Endothelial cell of umbilical vein (primary cell): Measurements from ENCODE around the gene PARS2.

ENCODE experiments used
- CTCF ChIP-seq, 2 donors: IDR thresholded peaks; 1 replicate in 1 of 2; 2 replicates in 1 of 2; pipeline ENCODE4 v1.5.1; 2011; ENCODE audit warnings: low read length in 2 of 2, mild to moderate bottlenecking in 2 of 2, moderate library complexity in 2 of 2, control low read depth in 1 of 2, inconsistent platforms in 1 of 2, low read depth in 1 of 2; ENCODE audit not compliant: insufficient read depth in 1 of 2; ENCODE audit errors: extremely low read depth in 1 of 2
- EZH2 ChIP-seq: IDR thresholded peaks from 2 replicates; pipeline ENCODE4 v1.6.1; 2012; ENCODE audit warnings: borderline replicate concordance, low read depth, mild to moderate bottlenecking, moderate library complexity, low read length, inconsistent platforms; ENCODE audit not compliant: severe bottlenecking
- JUN ChIP-seq: IDR thresholded peaks from 2 replicates; pipeline ENCODE4 v1.6.1; 2011; ENCODE audit warnings: borderline replicate concordance, low read depth; ENCODE audit not compliant: insufficient read length, insufficient read depth
- MYC ChIP-seq: IDR thresholded peaks from one replicate; pipeline ENCODE4 v1.6.1; 2011; ENCODE audit warnings: mild to moderate bottlenecking, low read depth, low read length
- POLR2A ChIP-seq: IDR thresholded peaks from 2 replicates; pipeline ENCODE4 v1.6.1; 2012; ENCODE audit warnings: low read depth, mild to moderate bottlenecking, control low read depth, low read length
- POLR2AphosphoS5 ChIP-seq: IDR thresholded peaks from 2 replicates; pipeline ENCODE4 v1.6.1; 2012; ENCODE audit warnings: low read depth, mild to moderate bottlenecking, control low read depth, low read length, moderate library complexity; ENCODE audit not compliant: insufficient read depth

- no peak for TF ChIP-seq POLR2A
- TF ChIP-seq JUN = no peak
- no peak for TF ChIP-seq CTCF (IDR thresholded peaks at IDR 0.05; ENCODE audit: extremely low read depth in 1 of 2, insufficient read depth in 1 of 2, low read depth in 1 of 2, low read length in 2 of 2)
- TF ChIP-seq EZH2 = no peak
- TF ChIP-seq POLR2AphosphoS5 = no peak
- no peak for TF ChIP-seq MYC
Observed at GRCh38 chr1:54751426-54751825, 12.9 kb downstream of the PARS2 start.
